HUES6 (cell line): ENCODE data around the gene IFITM2.
"Not testable (repeated sequence)": the region's sequence is repeated elsewhere in the genome, so short reads cannot be mapped to it uniquely, and the experiment has no call there.

Experiments
- H3K27ac ChIP-seq: 2 replicates; pipeline ENCODE4 v1.7.0; 2013; ENCODE audit warnings: low read depth, mild to moderate bottlenecking, low read length, inconsistent platforms
- H3K27me3 ChIP-seq: 2 replicates; pipeline ENCODE4 v1.6.1; 2013; ENCODE audit warnings: low read length; ENCODE audit not compliant: control insufficient read depth, insufficient read depth
- H3K36me3 ChIP-seq: 2 replicates; pipeline ENCODE4 v1.6.1; 2013; ENCODE audit warnings: low read length; ENCODE audit not compliant: control insufficient read depth, insufficient read depth
- H3K4me1 ChIP-seq: 2 replicates; pipeline ENCODE4 v1.6.1; 2013; ENCODE audit warnings: low read length; ENCODE audit not compliant: control insufficient read depth, insufficient read depth
- H3K4me3 ChIP-seq: 2 replicates; pipeline ENCODE4 v1.5.1; 2013; ENCODE audit warnings: low read depth, low read length
- H3K9ac ChIP-seq: one replicate; pipeline ENCODE4 v1.6.1; 2013; ENCODE audit warnings: mild to moderate bottlenecking, low read length
- H3K9me3 ChIP-seq: 2 replicates; pipeline ENCODE4 v1.6.1; 2013; ENCODE audit warnings: low read depth, low read length; ENCODE audit not compliant: control insufficient read depth, insufficient read depth

Gene IFITM2

GRCh38 chr11:282630-283360, 24.8 kb upstream of the IFITM2 start:
- H3K9me3 ChIP-seq, result no peaks in the 10 kb centered on the region
- H3K27me3 ChIP-seq, result peaks cover 66% of the 10 kb centered on the region
- H3K36me3 ChIP-seq, result no peaks in the 10 kb centered on the region
- H3K4me3 ChIP-seq, result no peak overlapping the region
- H3K27ac ChIP-seq, result no peak overlapping the region
- H3K4me1 ChIP-seq, result peaks cover 15% of the 10 kb centered on the region
- H3K9ac ChIP-seq, result no peak overlapping the region

DNA sequence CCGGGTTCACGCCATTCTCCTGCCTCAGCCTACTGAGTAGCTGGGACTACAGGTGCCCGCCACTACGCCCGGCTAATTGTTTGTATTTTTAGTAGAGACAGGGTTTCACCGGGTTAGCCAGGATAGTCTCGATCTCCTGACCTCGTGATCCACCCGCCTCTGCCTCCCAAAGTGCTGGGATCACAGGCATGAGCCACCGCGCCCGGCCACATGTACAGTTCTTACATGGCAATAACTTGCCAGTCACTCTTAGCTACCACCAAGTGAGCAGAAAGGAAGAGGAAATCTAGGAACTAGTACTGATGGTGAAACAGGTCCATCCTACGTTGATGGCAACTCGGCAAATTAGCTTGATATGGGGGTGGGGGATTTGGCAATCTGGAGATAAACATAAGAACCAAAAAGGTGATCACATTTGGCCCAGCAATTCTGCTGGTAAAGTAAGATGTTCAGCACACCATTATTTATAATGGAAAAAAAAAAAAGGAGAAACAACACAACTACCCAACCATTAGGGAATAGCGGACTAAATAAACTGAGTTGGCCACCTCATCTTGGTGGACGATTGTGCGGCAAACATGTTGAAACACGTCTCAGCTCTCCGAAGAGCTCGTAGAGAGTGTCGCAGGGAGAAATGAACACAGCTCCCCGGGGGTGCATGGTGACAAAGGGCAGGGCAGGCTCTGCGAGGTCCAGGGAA, 24.1 kb upstream of the IFITM2 start:
- Histone ChIP-seq H3K9me3 (no peaks in the 10 kb centered on the region), H3K27me3 (peaks cover 66% of the 10 kb centered on the region), H3K36me3 (no peaks in the 10 kb centered on the region), H3K4me3 (no peak overlapping the region), H3K9ac (no peak overlapping the region), H3K27ac (no peak overlapping the region), H3K4me1 (peaks cover 21% of the 10 kb centered on the region)

- no peak overlapping the region for H3K4me3 ChIP-seq
- peaks cover 58% of the 10 kb centered on the region for H3K27me3 ChIP-seq
- H3K36me3 ChIP-seq, result no peaks in the 10 kb centered on the region
- H3K27ac ChIP-seq, result no peak overlapping the region
- H3K9ac ChIP-seq, result no peak overlapping the region
- H3K4me1 ChIP-seq, result peaks cover 22% of the 10 kb centered on the region
- no peaks in the 10 kb centered on the region for H3K9me3 ChIP-seq
Measured at GRCh38 chr11:284105-285020, 23.3 kb upstream of the IFITM2 start.

DNA sequence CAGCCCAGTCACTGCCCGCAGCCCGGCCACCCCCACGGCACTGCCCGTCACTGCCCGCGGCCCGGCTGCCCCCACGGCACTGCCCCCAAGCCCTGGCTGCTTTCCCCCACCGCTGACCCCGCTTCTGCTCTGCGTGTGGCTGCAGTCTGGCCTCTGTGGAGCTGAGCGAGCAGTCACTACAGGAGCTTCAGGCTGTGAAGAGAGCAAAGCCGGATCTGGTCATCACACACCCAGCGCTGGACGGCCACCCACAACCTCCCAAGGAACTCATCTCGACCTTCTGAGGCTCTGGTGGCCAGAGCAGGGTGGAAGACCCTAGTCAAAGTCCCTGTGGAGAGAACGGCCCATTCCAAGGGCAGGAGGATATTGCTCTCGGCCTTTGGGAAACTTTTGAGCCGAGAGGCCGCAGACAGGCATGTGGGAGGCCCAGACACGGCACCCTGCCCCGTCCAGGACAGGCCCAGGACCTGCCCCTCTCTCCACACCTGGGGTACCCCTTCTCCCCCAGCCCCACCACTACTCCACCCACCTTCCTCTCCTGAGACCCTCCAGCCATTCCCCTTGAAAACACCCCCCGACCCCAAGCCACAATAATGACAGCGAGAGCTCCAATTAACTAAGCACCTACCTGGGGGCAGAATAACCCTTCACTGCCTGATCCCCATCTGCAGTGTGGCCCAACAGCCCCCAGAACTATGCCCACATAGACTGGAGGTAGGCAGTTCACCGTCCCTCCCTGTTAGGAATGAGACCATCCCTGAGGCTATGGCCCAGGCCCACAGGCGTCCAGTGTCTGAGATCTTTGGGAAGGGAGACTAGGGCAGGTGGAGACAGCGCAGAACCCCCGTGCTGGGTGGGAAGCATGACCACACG, 22.4 kb upstream of the IFITM2 start:
- peaks cover 49% of the 10 kb centered on the region for H3K27me3 ChIP-seq
- H3K4me3 ChIP-seq, result no peak overlapping the region
- H3K9ac ChIP-seq, result no peak overlapping the region
- no peaks in the 10 kb centered on the region for H3K36me3 ChIP-seq
- H3K4me1 ChIP-seq, result peaks cover 31% of the 10 kb centered on the region
- H3K9me3 ChIP-seq, result no peaks in the 10 kb centered on the region
- no peak overlapping the region for H3K27ac ChIP-seq

- no peaks in the 10 kb centered on the region for H3K36me3 ChIP-seq
- no peak overlapping the region for H3K27ac ChIP-seq
- H3K9me3 ChIP-seq, result no peaks in the 10 kb centered on the region
- H3K4me3 ChIP-seq, result no peak overlapping the region
- peaks cover 43% of the 10 kb centered on the region for H3K27me3 ChIP-seq
- peaks cover 37% of the 10 kb centered on the region for H3K4me1 ChIP-seq
- H3K9ac ChIP-seq, result no peak overlapping the region
Measured at GRCh38 chr11:285894-286220, 21.8 kb upstream of the IFITM2 start.

GRCh38 chr11:286977-287820, 20.4 kb upstream of the IFITM2 start:
- not testable (repeated sequence) for H3K4me3 ChIP-seq, H3K27ac ChIP-seq, H3K9ac ChIP-seq, H3K36me3 ChIP-seq, H3K9me3 ChIP-seq
- Histone ChIP-seq H3K4me1 (peaks cover 46% of the 10 kb centered on the region), H3K27me3 (peaks cover 30% of the 10 kb centered on the region)

GRCh38 chr11:287821-288477, 19.7 kb upstream of the IFITM2 start:
- H3K4me3 ChIP-seq, result peak overlapping the region; percentile 64
- peaks cover 22% of the 10 kb centered on the region for H3K27me3 ChIP-seq
- H3K4me1 ChIP-seq, result peaks cover 46% of the 10 kb centered on the region
- no peaks in the 10 kb centered on the region for H3K9me3 ChIP-seq
- H3K36me3 ChIP-seq, result peaks cover 6% of the 10 kb centered on the region
- H3K9ac ChIP-seq, result no peak overlapping the region
- H3K27ac ChIP-seq, result no peak overlapping the region

DNA sequence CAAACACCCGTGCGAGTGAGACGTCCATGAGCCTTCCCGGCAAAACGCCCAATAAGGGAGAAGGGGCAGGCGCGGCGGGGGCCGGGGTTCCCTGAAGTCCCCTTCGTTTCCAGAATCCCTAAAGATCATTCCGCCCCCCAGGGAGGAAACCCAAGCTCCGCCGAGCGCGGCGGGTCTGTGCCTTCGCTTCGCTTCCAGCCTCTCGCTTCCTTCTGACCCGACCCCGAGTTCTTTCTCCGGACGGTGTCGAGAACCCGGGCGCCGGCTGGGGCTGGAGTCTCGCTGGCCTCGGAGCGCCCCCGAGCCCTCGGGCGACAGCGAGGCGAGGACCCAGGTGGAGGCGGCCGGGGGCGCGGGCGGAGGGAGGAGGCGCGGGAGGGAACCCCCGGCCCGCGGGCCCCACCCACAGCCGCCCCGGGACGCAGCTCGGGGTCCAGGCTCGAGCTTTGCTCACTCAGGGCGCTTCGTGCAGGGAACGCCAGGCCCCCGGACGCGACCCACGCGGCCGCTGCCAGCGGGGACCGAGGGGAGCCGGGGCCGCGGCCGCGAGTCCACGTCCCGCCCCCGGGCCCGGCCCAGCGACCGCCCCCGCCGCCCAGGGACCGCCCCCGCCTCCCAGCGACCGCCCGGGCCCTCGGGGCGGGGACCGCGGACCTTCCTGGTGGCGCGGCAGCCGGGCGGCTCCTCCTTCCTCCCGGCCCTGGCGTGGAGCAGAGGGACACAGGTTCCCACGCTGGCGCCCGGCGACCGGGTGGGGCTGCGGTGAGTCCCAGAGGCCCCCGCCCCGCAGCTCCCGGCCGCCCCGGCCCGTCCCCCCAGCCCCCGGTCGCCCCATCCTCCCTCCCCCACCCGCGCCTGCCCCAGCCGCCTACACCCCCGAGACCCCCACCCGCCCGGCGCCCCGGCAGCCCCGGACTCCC, 18.9 kb upstream of the IFITM2 start, which contains the start of gene PGGHG:
TSS of gene PGGHG (plus strand) at position 649 of the 920 bp plus-strand sequence. CDS start 691 bp downstream, outside the sequence.
- Histone ChIP-seq H3K36me3 (peaks cover 14% of the 10 kb centered on the region), H3K9ac (peak within 1 kb of the TSS; percentile 36), H3K27me3 (peaks cover 21% of the 10 kb centered on the region), H3K4me1 (peaks cover 46% of the 10 kb centered on the region), H3K4me3 (peak within 1 kb of the TSS; percentile 64), H3K27ac (no peak within 1 kb of the TSS), H3K9me3 (no peaks in the 10 kb centered on the region)

- peaks cover 21% of the 10 kb centered on the region for H3K27me3 ChIP-seq
- H3K4me3 ChIP-seq, result peak overlapping the region; percentile 43
- H3K4me1 ChIP-seq, result peaks cover 40% of the 10 kb centered on the region
- H3K36me3 ChIP-seq, result peaks cover 20% of the 10 kb centered on the region
- H3K9me3 ChIP-seq, result no peaks in the 10 kb centered on the region
- no peak overlapping the region for H3K9ac ChIP-seq
- no peak overlapping the region for H3K27ac ChIP-seq
Measured at GRCh38 chr11:289398-289711, 18.3 kb upstream of the IFITM2 start.
